ENCODE measurements around the gene SUCLG2.

DNA sequence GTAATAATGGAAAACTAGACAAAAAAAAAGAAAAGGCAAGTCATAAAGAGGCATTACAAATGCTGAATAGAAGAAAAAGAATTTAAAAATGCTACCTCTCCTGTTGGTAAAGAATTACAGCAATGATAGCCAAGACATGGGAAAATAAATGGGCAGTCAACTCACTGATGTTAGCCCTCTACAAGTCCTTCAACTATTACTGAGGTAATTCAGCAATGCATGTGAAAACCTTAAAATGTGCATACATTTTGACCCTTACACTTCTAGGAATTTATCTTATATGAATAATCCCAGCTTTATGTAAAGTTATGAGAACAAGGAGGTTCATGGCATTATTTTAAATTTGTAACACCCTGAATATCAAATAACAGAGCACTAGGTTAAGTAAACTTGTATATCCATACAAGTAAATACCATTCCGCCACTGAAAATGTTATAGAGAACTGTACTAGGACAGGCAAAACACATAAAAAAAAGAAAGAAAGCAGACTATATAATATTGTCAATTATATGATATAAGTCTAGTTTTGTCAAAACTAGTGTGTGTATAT, 166.8 kb downstream of the SUCLG2 start:
- TF ChIP-seq, protein P1, sequence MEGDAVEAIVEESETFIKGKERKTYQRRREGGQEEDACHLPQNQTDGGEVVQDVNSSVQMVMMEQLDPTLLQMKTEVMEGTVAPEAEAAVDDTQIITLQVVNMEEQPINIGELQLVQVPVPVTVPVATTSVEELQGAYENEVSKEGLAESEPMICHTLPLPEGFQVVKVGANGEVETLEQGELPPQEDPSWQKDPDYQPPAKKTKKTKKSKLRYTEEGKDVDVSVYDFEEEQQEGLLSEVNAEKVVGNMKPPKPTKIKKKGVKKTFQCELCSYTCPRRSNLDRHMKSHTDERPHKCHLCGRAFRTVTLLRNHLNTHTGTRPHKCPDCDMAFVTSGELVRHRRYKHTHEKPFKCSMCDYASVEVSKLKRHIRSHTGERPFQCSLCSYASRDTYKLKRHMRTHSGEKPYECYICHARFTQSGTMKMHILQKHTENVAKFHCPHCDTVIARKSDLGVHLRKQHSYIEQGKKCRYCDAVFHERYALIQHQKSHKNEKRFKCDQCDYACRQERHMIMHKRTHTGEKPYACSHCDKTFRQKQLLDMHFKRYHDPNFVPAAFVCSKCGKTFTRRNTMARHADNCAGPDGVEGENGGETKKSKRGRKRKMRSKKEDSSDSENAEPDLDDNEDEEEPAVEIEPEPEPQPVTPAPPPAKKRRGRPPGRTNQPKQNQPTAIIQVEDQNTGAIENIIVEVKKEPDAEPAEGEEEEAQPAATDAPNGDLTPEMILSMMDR (conservative IDR thresholded peaks at IDR 0.05; ENCODE audit: low read depth, low read length): no peak
- no peak for TF ChIP-seq EZH2 (IDR thresholded peaks at IDR 0.05; ENCODE audit: low read length, unreplicated experiment)
